Neural cell (in vitro differentiated cells): ENCODE data around the gene KCNIP3.

Experiments used
- EZH2 ChIP-seq: fragments of 200-600, 300-800 bp; shearing (Covaris generic), sonication (generic); IDR thresholded peaks from 2 replicates; pipeline ENCODE4 v1.6.1; 2014; ENCODE audit warnings: antibody characterized with exemption, low read length, borderline replicate concordance, mild to moderate bottlenecking; ENCODE audit not compliant: insufficient read depth, poor library complexity, severe bottlenecking
- MXI1 ChIP-seq: fragments of 450-650 bp; conservative IDR thresholded peaks from 2 replicates; pipeline ENCODE4 v1.6.1; 2014; ENCODE audit warnings: antibody characterized with exemption, mild to moderate bottlenecking; ENCODE audit not compliant: poor library complexity, severe bottlenecking
- POLR2AphosphoS5 ChIP-seq: IDR thresholded peaks from 2 replicates; pipeline ENCODE4 v1.6.1; 2012
- RAD21 ChIP-seq: fragments of 450-650 bp; conservative IDR thresholded peaks from 2 replicates; pipeline ENCODE4 v1.6.1; 2014; ENCODE audit warnings: antibody characterized with exemption, mild to moderate bottlenecking, moderate library complexity
- TF ChIP-seq, protein P1 (sequence below): IDR thresholded peaks from 2 replicates; pipeline ENCODE4 v1.6.1; 2012; ENCODE audit warnings: borderline replicate concordance
- TF ChIP-seq, protein P2 (sequence below): fragments of 450-650 bp; IDR thresholded peaks from 2 replicates; pipeline ENCODE4 v1.5.1; 2014; ENCODE audit warnings: antibody characterized with exemption, mild to moderate bottlenecking, moderate library complexity; ENCODE audit not compliant: poor library complexity, severe bottlenecking

DNA sequence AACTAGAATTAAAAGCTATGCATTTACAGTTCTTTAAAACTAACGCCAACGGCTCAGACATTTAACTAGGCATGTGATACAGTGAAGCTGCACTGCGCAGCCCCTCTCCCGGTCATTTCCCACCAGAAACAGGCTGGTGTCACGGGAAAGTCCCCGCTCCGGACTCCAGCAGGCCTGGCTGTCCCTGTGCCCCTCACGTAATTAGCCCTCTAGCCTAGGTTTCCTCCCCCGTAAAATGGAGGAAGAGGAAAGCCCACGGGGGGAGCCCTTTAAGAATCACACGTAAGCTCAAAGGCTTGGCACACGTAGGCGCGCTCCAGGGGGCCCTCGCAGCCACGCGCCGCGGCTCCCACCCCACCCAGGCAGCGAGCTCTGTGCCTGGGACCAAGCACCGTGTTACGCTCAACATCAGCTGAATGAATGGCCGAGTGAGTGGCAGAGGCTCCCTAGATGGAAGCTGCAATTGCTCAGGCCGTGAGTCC is 48.0 kb downstream of the KCNIP3 start:
- TF ChIP-seq, protein P1, sequence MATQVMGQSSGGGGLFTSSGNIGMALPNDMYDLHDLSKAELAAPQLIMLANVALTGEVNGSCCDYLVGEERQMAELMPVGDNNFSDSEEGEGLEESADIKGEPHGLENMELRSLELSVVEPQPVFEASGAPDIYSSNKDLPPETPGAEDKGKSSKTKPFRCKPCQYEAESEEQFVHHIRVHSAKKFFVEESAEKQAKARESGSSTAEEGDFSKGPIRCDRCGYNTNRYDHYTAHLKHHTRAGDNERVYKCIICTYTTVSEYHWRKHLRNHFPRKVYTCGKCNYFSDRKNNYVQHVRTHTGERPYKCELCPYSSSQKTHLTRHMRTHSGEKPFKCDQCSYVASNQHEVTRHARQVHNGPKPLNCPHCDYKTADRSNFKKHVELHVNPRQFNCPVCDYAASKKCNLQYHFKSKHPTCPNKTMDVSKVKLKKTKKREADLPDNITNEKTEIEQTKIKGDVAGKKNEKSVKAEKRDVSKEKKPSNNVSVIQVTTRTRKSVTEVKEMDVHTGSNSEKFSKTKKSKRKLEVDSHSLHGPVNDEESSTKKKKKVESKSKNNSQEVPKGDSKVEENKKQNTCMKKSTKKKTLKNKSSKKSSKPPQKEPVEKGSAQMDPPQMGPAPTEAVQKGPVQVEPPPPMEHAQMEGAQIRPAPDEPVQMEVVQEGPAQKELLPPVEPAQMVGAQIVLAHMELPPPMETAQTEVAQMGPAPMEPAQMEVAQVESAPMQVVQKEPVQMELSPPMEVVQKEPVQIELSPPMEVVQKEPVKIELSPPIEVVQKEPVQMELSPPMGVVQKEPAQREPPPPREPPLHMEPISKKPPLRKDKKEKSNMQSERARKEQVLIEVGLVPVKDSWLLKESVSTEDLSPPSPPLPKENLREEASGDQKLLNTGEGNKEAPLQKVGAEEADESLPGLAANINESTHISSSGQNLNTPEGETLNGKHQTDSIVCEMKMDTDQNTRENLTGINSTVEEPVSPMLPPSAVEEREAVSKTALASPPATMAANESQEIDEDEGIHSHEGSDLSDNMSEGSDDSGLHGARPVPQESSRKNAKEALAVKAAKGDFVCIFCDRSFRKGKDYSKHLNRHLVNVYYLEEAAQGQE, result no peak
- TF ChIP-seq POLR2AphosphoS5 (no peak), EZH2 (no peak), RAD21 (no peak), MXI1 (no peak)
- TF ChIP-seq, protein P2, sequence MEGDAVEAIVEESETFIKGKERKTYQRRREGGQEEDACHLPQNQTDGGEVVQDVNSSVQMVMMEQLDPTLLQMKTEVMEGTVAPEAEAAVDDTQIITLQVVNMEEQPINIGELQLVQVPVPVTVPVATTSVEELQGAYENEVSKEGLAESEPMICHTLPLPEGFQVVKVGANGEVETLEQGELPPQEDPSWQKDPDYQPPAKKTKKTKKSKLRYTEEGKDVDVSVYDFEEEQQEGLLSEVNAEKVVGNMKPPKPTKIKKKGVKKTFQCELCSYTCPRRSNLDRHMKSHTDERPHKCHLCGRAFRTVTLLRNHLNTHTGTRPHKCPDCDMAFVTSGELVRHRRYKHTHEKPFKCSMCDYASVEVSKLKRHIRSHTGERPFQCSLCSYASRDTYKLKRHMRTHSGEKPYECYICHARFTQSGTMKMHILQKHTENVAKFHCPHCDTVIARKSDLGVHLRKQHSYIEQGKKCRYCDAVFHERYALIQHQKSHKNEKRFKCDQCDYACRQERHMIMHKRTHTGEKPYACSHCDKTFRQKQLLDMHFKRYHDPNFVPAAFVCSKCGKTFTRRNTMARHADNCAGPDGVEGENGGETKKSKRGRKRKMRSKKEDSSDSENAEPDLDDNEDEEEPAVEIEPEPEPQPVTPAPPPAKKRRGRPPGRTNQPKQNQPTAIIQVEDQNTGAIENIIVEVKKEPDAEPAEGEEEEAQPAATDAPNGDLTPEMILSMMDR, result no peak
